ENCODE measurements around the gene UBE2O. TPM values are rescaled to one million over a fixed set of nuclear protein-coding genes. Genes with fewer than 3 reads are reported as not detected.
A peak's percentile ranks its signal among the peaks of the same experiment; 100 is the strongest.

The UBE2O gene
- total RNA-seq, 1 experiment from 2014 or later: 68.9 TPM

GRCh38 chr17:76384222-76384986, 68.5 kb downstream of the UBE2O start, which contains the start of gene SPHK1 (continued):
- TF ChIP-seq, protein P1, sequence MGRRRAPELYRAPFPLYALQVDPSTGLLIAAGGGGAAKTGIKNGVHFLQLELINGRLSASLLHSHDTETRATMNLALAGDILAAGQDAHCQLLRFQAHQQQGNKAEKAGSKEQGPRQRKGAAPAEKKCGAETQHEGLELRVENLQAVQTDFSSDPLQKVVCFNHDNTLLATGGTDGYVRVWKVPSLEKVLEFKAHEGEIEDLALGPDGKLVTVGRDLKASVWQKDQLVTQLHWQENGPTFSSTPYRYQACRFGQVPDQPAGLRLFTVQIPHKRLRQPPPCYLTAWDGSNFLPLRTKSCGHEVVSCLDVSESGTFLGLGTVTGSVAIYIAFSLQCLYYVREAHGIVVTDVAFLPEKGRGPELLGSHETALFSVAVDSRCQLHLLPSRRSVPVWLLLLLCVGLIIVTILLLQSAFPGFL (CRISPR knock-in tag; IDR thresholded peaks at IDR 0.05; ENCODE audit: borderline replicate concordance): peak; percentile 42; the same call in 1 of the 2 replicates
- TF ChIP-seq, protein P2, sequence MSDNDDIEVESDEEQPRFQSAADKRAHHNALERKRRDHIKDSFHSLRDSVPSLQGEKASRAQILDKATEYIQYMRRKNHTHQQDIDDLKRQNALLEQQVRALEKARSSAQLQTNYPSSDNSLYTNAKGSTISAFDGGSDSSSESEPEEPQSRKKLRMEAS (CRISPR knock-in tag; IDR thresholded peaks at IDR 0.05): peak; percentile 21; the same call in 1 of the 2 replicates
- TF ChIP-seq NFYB (CRISPR knock-in tag; conservative IDR thresholded peaks at IDR 0.05; ENCODE audit: low read depth) (no peak), OVOL2 (CRISPR knock-in tag; IDR thresholded peaks at IDR 0.05; ENCODE audit: borderline replicate concordance) (no peak)
- TF ChIP-seq, protein P3, sequence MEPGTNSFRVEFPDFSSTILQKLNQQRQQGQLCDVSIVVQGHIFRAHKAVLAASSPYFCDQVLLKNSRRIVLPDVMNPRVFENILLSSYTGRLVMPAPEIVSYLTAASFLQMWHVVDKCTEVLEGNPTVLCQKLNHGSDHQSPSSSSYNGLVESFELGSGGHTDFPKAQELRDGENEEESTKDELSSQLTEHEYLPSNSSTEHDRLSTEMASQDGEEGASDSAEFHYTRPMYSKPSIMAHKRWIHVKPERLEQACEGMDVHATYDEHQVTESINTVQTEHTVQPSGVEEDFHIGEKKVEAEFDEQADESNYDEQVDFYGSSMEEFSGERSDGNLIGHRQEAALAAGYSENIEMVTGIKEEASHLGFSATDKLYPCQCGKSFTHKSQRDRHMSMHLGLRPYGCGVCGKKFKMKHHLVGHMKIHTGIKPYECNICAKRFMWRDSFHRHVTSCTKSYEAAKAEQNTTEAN (CRISPR knock-in tag; IDR thresholded peaks at IDR 0.05): no peak

DNA sequence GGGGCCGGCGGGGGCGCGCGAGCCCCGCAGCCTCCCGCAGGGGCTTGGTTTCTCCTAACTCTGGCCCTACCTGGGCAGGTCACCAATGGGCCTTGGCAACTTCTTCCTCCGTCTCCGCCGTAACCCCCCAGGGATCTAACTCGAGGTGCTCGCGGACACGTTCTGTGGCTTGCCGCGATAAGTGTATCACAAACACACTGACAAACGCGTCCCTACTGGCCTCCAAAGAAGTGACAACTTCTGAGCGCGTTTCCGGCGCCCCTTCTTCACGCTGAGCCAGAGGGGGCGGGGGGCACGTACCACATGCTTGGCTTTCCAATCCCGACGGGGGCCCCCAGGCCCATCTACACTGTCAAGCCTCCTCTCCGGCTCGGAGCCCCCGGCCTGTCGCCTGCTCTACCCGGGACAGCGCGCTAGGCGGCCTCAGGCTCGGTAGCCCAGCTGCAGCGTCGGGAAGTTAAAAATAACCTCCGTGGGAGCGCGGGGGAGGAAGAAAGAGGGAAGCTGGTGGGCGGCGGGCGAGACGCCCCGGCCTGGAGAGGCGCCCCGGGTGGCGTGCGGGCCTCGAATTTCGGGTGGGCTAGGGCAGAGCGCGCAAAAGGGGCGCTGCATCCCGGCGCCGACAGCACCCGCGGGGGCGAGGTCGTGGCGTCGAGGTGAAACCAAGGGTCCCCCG, 69.3 kb downstream of the UBE2O start:
- POLR2A ChIA-PET: interaction anchor here (0.5 to 0.6 kb wide), 2 partner anchors 30 to 1082 kb away, joined by 3 to 5 read pairs; partner anchors contain the start of gene PRPSAP1
- CTCF ChIA-PET: interaction anchor here (0.6 to 10.6 kb wide), 11 partner anchors 10 to 157 kb away, joined by 3 to 135 read pairs (median 7); partner anchors contain the start of genes PRPSAP1 and RHBDF2
- peak; percentile 32; the same call in 1 of the 2 replicates for TF ChIP-seq GABPB1 (CRISPR knock-in tag; IDR thresholded peaks at IDR 0.05)
- no peak for TF ChIP-seq MXD4 (CRISPR knock-in tag; IDR thresholded peaks at IDR 0.05; ENCODE audit: borderline replicate concordance)
- TF ChIP-seq, protein P1 (CRISPR knock-in tag; IDR thresholded peaks at IDR 0.05; ENCODE audit: borderline replicate concordance): 0 out of 2 replicates have a peak, but pooled peaks have one; percentile 5
- Mint-ChIP-seq H3K9me3 (no peaks in the 10 kb centered on the region), H3K4me1 (peaks cover 11% of the 10 kb centered on the region), H3K36me3 (no peaks in the 10 kb centered on the region), H3K27ac (no peak overlapping the region), H3K27me3 (ENCODE audit: low read depth) (peaks cover 49% of the 10 kb centered on the region), H3K4me3 (peak overlapping the region; percentile 81)
- peak; percentile 59 for DNase-seq (ENCODE audit: low spot score)
- ATAC-seq: peak; percentile 14

DNA sequence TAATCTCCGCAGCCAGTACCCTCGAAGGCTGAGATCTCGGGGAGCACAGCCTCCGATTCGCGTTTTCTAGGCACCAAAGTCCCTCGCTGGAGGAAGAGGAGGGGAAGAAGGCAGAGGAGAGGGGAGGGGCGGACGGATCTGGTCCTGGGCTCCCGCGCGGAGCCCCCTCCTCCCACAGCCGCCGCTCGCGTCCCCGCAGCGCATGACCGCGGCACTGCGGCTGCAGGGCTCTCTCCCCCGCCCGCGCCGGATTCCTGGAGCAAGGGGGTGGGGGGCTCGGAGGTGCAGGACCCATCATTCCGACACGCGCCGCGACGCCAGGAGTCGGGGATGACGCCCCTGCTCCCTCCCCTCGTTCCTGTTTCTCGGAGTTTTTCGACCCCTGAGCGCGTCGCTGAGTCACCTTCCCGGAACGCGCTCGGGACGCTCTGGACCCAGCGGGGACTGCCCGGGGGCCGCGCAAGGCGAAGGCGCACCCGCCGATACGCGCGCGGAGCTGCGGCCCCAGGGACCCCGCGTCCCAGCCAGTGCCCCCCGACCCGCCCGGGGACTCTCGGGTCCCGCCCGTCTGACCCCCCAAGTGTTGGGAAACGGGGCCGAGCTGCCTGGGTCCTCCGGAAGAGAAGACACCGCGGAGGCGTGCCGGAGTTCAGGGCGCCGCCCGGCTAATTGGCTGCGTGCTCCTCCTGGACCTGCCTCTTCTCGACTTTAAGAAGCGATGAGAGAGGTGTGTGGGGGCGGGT, 70.0 kb downstream of the UBE2O start:
- Mint-ChIP-seq H3K9me3 (no peaks in the 10 kb centered on the region), H3K36me3 (no peaks in the 10 kb centered on the region), H3K27ac (no peak overlapping the region), H3K4me1 (peaks cover 9% of the 10 kb centered on the region; the same call in 1 of the 2 replicates), H3K4me3 (peak overlapping the region; percentile 92), H3K27me3 (ENCODE audit: low read depth) (peaks cover 49% of the 10 kb centered on the region)
- DNase-seq (ENCODE audit: low spot score) (peak; percentile 68), ATAC-seq (peak; percentile 26)
- ChIA-PET CTCF (interaction anchor here (0.6 to 10.6 kb wide), 19 partner anchors 8 to 408 kb away, joined by 3 to 135 read pairs (median 4); partner anchors contain the start of genes PRPSAP1 and RHBDF2), POLR2A (interaction anchor here (0.6 to 1.2 kb wide), 2 partner anchors 30 to 1083 kb away, joined by 4 to 5 read pairs; partner anchors contain the start of gene PRPSAP1)
- TF ChIP-seq IRF1 (CRISPR knock-in tag; IDR thresholded peaks at IDR 0.05) (no peak), ATF3 (CRISPR knock-in tag; conservative IDR thresholded peaks at IDR 0.05) (no peak), ZNF512 (CRISPR knock-in tag; IDR thresholded peaks at IDR 0.05; ENCODE audit: borderline replicate concordance) (no peak), ELF4 (CRISPR knock-in tag; IDR thresholded peaks at IDR 0.05; ENCODE audit: low read depth) (0 out of 2 replicates have a peak, but pooled peaks have one; percentile 12), NFYB (CRISPR knock-in tag; conservative IDR thresholded peaks at IDR 0.05; ENCODE audit: low read depth) (no peak; the same call in 1 of the 2 replicates), OVOL2 (CRISPR knock-in tag; IDR thresholded peaks at IDR 0.05; ENCODE audit: borderline replicate concordance) (no peak), ZNF317 (CRISPR knock-in tag; IDR thresholded peaks at IDR 0.05; ENCODE audit: borderline replicate concordance, low read depth) (no peak), CREM (CRISPR knock-in tag; IDR thresholded peaks at IDR 0.05) (0 out of 2 replicates have a peak, but pooled peaks have one; percentile 33), ZNF263 (CRISPR knock-in tag; IDR thresholded peaks at IDR 0.05; ENCODE audit: low read depth) (peak; percentile 49; the same call in 1 of the 2 replicates), GABPB1 (CRISPR knock-in tag; IDR thresholded peaks at IDR 0.05) (peak; percentile 66; the same call in 1 of the 2 replicates)
- TF ChIP-seq, protein P2 (CRISPR knock-in tag; IDR thresholded peaks at IDR 0.05): peak; percentile 62; the same call in 1 of the 2 replicates
